ENCODE measurements around the gene APBB2.

DNA sequence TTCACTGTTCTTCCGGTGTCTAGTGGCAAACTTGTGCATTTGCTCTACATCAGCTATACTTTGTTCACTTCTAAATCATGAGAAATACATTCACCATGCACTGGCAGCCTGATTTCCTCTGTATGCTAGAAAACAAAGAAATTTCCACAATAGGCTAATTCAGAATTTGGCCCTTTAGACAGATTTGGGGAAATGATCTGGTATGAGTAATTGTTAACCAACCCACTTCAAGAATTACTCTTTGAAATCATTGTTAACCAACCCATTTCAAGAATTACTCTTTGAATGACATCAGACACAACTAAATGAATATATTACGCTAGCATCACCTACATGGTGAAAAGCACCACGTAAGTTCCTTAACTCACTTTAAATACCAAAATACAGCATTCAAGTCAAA, 14.6 kb downstream of the APBB2 start:
- no peak for TF ChIP-seq POLR2A (IDR thresholded peaks at IDR 0.05)
- no peak for TF ChIP-seq CTCF (IDR thresholded peaks at IDR 0.05)
